Adrenal gland (tissue), 12 donors: ENCODE data around the gene ACOT6. TPM values are rescaled to one million over a fixed set of nuclear protein-coding genes. Genes with fewer than 3 reads are reported as not detected.

Experiments
- DNase-seq, 7 donors: peaks; one replicate each; pipeline ENCODE4 v3.0.0-alpha.2; 2019 to 2020
- H3K27ac ChIP-seq, 5 donors: fragments of 200-600 bp; sonication (generic) in 4 of 5; 1 replicate in 3 of 5; 2 replicates in 2 of 5; pipeline versions ENCODE4 v1.5.1 to v1.8.0; 2016 to 2020; ENCODE audit warnings: mild to moderate bottlenecking in 1 of 5
- H3K27me3 ChIP-seq: fragments of 200-600 bp; 2 replicates; pipeline ENCODE4 v1.8.0; 2021
- H3K36me3 ChIP-seq, 2 donors: fragments of 200-600 bp; replicated peaks in 1 of 2; 1 replicate in 1 of 2; 2 replicates in 1 of 2; pipeline versions ENCODE4 v1.5.1 to v1.8.0; 2018 to 2022
- H3K4me1 ChIP-seq, 2 donors: fragments of 200-600 bp; replicated peaks in 1 of 2; 1 replicate in 1 of 2; 2 replicates in 1 of 2; pipeline versions ENCODE4 v1.5.1 to v1.8.0; 2018 to 2021
- H3K4me3 ChIP-seq, 4 donors: fragments of 200-600 bp; sonication (generic) in 3 of 4; one replicate each; pipeline ENCODE4 v1.5.1; 2016 to 2018
- H3K9me3 ChIP-seq, 3 donors: fragments of 200-600 bp; sonication (generic) in 1 of 3; replicated peaks in 1 of 3; 1 replicate in 2 of 3; 2 replicates in 1 of 3; pipeline versions ENCODE4 v1.5.1 to v1.8.0; 2016 to 2021
- CTCF ChIP-seq, 6 experiments: fragments of 450-650 bp in 4 of 6; fragments of 200-600 bp in 2 of 6; sonication (generic) in 1 of 6; IDR thresholded peaks; 1 replicate in 5 of 6; 2 replicates in 1 of 6; pipeline versions ENCODE4 v1.5.1 to v1.8.0; 2016 to 2021; ENCODE audit warnings: antibody characterized with exemption in 6 of 6, mild to moderate bottlenecking in 2 of 6, moderate library complexity in 1 of 6
- POLR2A ChIP-seq, 2 donors: fragments of 450-650 bp; IDR thresholded peaks; one replicate each; pipeline ENCODE4 v1.6.1; 2017; ENCODE audit warnings: antibody characterized with exemption in 2 of 2, mild to moderate bottlenecking in 2 of 2, moderate library complexity in 1 of 2
- WGBS, 4 donors: extraction: QIAGEN DNeasy Blood & Tissue Kit in 2 of 4; methylation state at CpG; one replicate each; pipeline versions ENCODE4 v1.1.5 to v1.1.7; 2013 to 2017; 5-methylcytosine and 5-hydroxymethylcytosine counted together
- intact Hi-C, 2 donors: fragments of 100-400 bp; cut with DNase I; formaldehyde crosslinking; loops; one replicate each; pipeline versions ENCODE4 v1.14.1 to v1.15.0; 2022 to 2023
- polyA plus RNA-seq, 3 donors: library from polyadenylated mRNA; stranded (reverse); fragments of 200-250 nt in 2 of 3; fragments of 350-450 nt in 1 of 3; fragmentation: Illumina TruSeq in 1 of 3; extraction: RNeasy Lipid Tissue Mini Kit (QIAGEN cat#74804) in 1 of 3; gene quantifications; one replicate each; pipeline ENCODE4 v1.2.3, GENCODE V29; 2013 to 2014
- total RNA-seq, 9 donors: library from RNA; depleted of rRNA in 4 of 9; stranded (reverse); fragments of >200 nt in 4 of 9; fragments of 120-200 nt in 1 of 9; fragmentation: NEBNext Ultra II Directional in 1 of 9; extraction: Animal tissue kit (Norgen Biotek cat#: 25700) in 1 of 9; gene quantifications; one replicate each; pipeline versions ENCODE4 v1.1.0 to v1.2.4, GENCODE V29; 2013 to 2023
- donor health status: healthy with polysubstance abuse.
- donor health status: Bipolar disorder and iron deficiency.
- donor health status: DM: yes; HTN: yes; CAD: no.
- donor health status: DM: no; HTN: no; CAD: no.
- donor health status: DM: no; HTN: no; CAD: no.
- donor health status: DM: yes; HTN: yes; CAD: no.

The ACOT6 gene
- total and polyA plus RNA-seq, 12 donors = 0.17 TPM; not detected in 11

DNA sequence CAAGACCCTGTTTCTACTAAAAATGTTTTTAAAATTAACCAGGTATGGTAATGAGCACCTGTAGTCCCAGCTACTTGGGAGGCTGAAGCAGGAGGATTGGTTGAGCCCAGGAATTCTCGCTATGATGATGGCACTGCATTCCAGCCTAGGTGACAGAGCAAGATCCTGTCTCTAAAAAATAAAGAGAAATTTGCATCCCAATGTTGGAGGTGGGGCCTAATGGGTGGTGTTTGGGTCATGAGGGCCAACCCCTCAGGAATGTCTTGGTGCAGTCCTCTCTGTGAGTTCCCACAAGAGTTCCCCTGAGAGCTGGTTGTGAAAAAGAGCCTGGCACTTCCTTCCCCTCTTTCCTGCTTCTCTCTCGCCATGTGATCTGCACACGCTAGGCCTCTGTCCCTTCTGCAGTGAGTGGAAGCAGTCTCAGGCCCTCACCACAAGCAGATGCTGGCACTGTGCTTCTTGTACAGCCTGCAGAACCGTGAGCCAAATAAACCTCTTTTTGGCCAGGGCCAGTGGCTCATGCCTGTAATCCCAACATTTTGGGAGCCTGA lies 11.3 kb downstream of the ACOT6 start:
- no peaks in the 10 kb centered on the region for H3K27me3 ChIP-seq
- H3K27ac ChIP-seq = no peak overlapping the region
- no peak for DNase-seq
- no peaks in the 10 kb centered on the region for H3K4me1 ChIP-seq
- intact Hi-C loops = no loop called here
- WGBS, 4 donors = 84 to 91% (median 86%) methylated on average over 4 of the region's 4 CpGs
- no peaks in the 10 kb centered on the region for H3K9me3 ChIP-seq
- H3K36me3 ChIP-seq = no peaks in the 10 kb centered on the region
- TF ChIP-seq CTCF (IDR thresholded peaks at IDR 0.05) (no peak), POLR2A (IDR thresholded peaks at IDR 0.05) (no peak)
- H3K4me3 ChIP-seq = no peak overlapping the region

DNA sequence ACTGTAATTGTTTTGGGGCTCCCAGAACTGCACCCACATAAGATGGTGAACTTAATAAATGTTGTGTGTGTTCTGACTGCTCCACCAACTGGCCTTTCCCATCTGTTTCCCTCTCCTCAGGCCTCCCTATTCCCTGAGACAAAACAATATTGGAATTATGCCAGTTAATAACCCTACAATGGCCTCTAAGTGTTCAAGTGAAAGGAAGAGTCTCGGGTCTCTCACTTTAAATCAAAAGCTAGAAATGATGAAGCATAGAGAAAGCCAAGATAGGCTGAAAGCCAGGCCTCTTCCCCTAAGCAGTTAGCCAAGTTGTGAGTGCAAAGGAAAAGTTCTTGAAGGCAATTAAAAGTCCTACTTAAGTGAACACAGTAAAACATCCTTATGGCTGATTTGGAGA lies 13.4 kb downstream of the ACOT6 start:
- Histone ChIP-seq H3K27me3 (no peaks in the 10 kb centered on the region), H3K4me3 (no peak overlapping the region), H3K27ac (no peak overlapping the region), H3K4me1 (no peaks in the 10 kb centered on the region), H3K9me3 (no peaks in the 10 kb centered on the region), H3K36me3 (no peaks in the 10 kb centered on the region)
- intact Hi-C loops = no loop called here
- 42 to 56% (median 46%) methylated on average over 1 of the region's 1 CpG for WGBS, 4 donors
- DNase-seq = no peak
- TF ChIP-seq CTCF (IDR thresholded peaks at IDR 0.05) (no peak), POLR2A (IDR thresholded peaks at IDR 0.05) (no peak)

- WGBS, 4 donors = 77 to 84% (median 79%) methylated on average over 2 of the region's 2 CpGs
- H3K4me1 ChIP-seq = no peaks in the 10 kb centered on the region
- TF ChIP-seq POLR2A (IDR thresholded peaks at IDR 0.05) (no peak), CTCF (IDR thresholded peaks at IDR 0.05) (no peak)
- H3K36me3 ChIP-seq = no peaks in the 10 kb centered on the region
- H3K27me3 ChIP-seq = no peaks in the 10 kb centered on the region
- intact Hi-C loops = no loop called here
- no peak overlapping the region for H3K4me3 ChIP-seq
- H3K9me3 ChIP-seq = no peaks in the 10 kb centered on the region
- no peak for DNase-seq
- H3K27ac ChIP-seq = no peak overlapping the region
These were observed 14.8 kb downstream of the ACOT6 start for GRCh38 chr14:73627151-73627558.

DNA sequence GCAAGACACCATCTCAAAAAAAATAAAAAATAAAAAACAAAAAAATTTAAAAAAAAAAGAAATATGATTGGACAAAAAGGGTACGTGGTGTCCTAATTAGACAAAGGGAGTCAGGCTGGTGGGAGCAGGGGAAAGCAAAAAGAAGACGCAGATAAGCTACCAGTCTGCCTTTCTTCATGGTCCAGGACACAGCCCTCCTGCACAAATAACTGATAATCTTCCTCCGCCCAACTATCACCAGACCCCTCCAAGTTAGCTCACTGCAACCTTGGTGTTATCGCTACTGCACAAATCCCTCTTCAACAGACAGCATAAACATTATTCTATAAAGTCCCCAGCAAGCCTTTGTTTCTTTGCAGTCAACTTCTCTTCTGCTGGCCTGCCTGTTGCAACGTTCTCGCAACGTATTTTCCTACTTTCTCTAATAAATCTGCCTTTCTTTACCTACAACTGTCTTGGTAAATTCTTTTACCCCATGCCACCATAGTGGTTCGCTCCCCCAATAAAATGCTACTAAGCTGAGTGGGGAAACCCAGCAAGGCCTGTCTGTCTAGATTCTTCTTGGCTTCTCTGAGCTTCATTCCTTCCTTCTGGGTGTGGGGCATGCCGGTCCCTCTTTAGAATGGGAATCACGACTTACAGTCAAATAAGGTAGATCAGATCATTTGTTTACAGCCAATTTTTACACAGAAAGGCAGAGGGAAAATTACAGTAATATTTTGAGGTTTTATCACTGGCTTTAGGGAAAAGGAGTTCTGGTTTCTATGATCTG lies 17.9 kb downstream of the ACOT6 start:
- Histone ChIP-seq H3K4me3 (no peak overlapping the region), H3K36me3 (no peaks in the 10 kb centered on the region), H3K27ac (no peak overlapping the region), H3K9me3 (no peaks in the 10 kb centered on the region), H3K4me1 (peaks cover 0 to 6% of the 10 kb centered on the region in 2 donors), H3K27me3 (no peaks in the 10 kb centered on the region)
- intact Hi-C loops = loop anchor here in 1 of 2 donors (5.0 kb wide), 1 partner anchor 123 kb away; no protein-coding TSS in a partner anchor
- TF ChIP-seq POLR2A (IDR thresholded peaks at IDR 0.05) (no peak), CTCF (IDR thresholded peaks at IDR 0.05) (no peak)
- WGBS, 4 donors = 90 to 92% (median 91%) methylated on average over 10 of the region's 10 CpGs
- no peak for DNase-seq
